Smooth muscle cell (in vitro differentiated cells): ENCODE data around the gene ID1. TPM values are rescaled to one million over a fixed set of nuclear protein-coding genes. Genes with fewer than 3 reads are reported as not detected.

Experiments
- DNase-seq: peaks from one replicate; lab custom pipeline; 2025; ENCODE audit not compliant: unreplicated experiment; lab: John Stamatoyannopoulos, UW
- H2AFZ ChIP-seq: fragments of 200-600 bp; sonication (generic); 2 replicates; pipeline ENCODE4 v1.6.0; 2016; ENCODE audit warnings: antibody characterized with exemption, low read depth, mild to moderate bottlenecking
- H3F3A ChIP-seq: fragments of 200-600 bp; sonication (generic); 2 replicates; pipeline ENCODE4 v1.6.0; 2017; ENCODE audit warnings: antibody characterized with exemption, low read depth
- H3K27ac ChIP-seq: fragments of 200-600 bp; sonication (generic); 2 replicates; pipeline ENCODE4 v1.5.1; 2016; ENCODE audit warnings: low read depth, mild to moderate bottlenecking
- H3K27me3 ChIP-seq: fragments of 200-600 bp; sonication (generic); 2 replicates; pipeline ENCODE4 v1.6.1; 2016; ENCODE audit warnings: low read depth, mild to moderate bottlenecking
- H3K36me3 ChIP-seq: fragments of 200-600 bp; sonication (generic); 2 replicates; pipeline ENCODE4 v1.5.1; 2016; ENCODE audit warnings: low read depth
- H3K4me1 ChIP-seq: fragments of 200-600 bp; sonication (generic); 2 replicates; pipeline ENCODE4 v1.5.1; 2016; ENCODE audit warnings: low read depth
- H3K4me2 ChIP-seq: fragments of 200-600 bp; sonication (generic); 2 replicates; pipeline ENCODE4 v1.6.0; 2016; ENCODE audit warnings: mild to moderate bottlenecking
- H3K4me3 ChIP-seq: fragments of 200-600 bp; sonication (generic); 2 replicates; pipeline ENCODE4 v1.5.1; 2016; ENCODE audit warnings: mild to moderate bottlenecking
- H3K79me2 ChIP-seq: fragments of 200-600 bp; sonication (generic); 2 replicates; pipeline ENCODE4 v1.6.0; 2016; ENCODE audit warnings: low read depth, mild to moderate bottlenecking
- H3K9ac ChIP-seq: fragments of 200-600 bp; sonication (generic); 2 replicates; pipeline ENCODE4 v1.6.0; 2016; ENCODE audit warnings: low read depth
- H3K9me3 ChIP-seq: fragments of 200-600 bp; sonication (generic); replicated peaks from 2 replicates; pipeline ENCODE4 v1.5.1; 2016; ENCODE audit warnings: low read depth
- H4K20me1 ChIP-seq: fragments of 200-600 bp; sonication (generic); 2 replicates; pipeline ENCODE4 v1.6.0; 2016; ENCODE audit warnings: low read depth
- WGBS: methylation state at CpG from one replicate; pipeline ENCODE4 v1.1.7; 2016; ENCODE audit warnings: low lambda C conversion rate; 5-methylcytosine and 5-hydroxymethylcytosine counted together
- polyA plus RNA-seq: library from polyadenylated mRNA; unstranded; fragments of >200 nt; fragmentation: Nextera tagmentation; extraction: Ambion mirVana; gene quantifications from 2 replicates; pipeline ENCODE4 v1.2.1, GENCODE V29; 2016
- total RNA-seq: library from RNA; depleted of rRNA; stranded (reverse); fragments of >200 nt; gene quantifications from 2 replicates; pipeline ENCODE4 v1.2.3, GENCODE V29; 2014
- TF ChIP-seq, protein P1 (sequence below): fragments of 200-600 bp; sonication (generic); IDR thresholded peaks from 2 replicates; pipeline ENCODE4 v1.5.1; 2017; ENCODE audit warnings: borderline replicate concordance, mild to moderate bottlenecking, antibody characterized with exemption; ENCODE audit not compliant: insufficient read depth, poor library complexity, severe bottlenecking

The ID1 gene
- total and polyA plus RNA-seq, 2 experiments from 2014 or later, result 87.6 to 396 TPM

- 63% methylated on average over 7 of the region's 7 CpGs for WGBS
- Histone ChIP-seq H4K20me1 (no peaks in the 10 kb centered on the region), H3K4me2 (no peak overlapping the region), H3K4me3 (no peak overlapping the region), H3F3A (peaks cover 31% of the 10 kb centered on the region), H3K9ac (no peak overlapping the region), H2AFZ (no peak overlapping the region), H3K4me1 (peaks cover 1% of the 10 kb centered on the region), H3K36me3 (no peaks in the 10 kb centered on the region), H3K9me3 (no peaks in the 10 kb centered on the region), H3K79me2 (no peaks in the 10 kb centered on the region), H3K27ac (peak overlapping the region; percentile 31), H3K27me3 (no peaks in the 10 kb centered on the region)
- TF ChIP-seq, protein P1, sequence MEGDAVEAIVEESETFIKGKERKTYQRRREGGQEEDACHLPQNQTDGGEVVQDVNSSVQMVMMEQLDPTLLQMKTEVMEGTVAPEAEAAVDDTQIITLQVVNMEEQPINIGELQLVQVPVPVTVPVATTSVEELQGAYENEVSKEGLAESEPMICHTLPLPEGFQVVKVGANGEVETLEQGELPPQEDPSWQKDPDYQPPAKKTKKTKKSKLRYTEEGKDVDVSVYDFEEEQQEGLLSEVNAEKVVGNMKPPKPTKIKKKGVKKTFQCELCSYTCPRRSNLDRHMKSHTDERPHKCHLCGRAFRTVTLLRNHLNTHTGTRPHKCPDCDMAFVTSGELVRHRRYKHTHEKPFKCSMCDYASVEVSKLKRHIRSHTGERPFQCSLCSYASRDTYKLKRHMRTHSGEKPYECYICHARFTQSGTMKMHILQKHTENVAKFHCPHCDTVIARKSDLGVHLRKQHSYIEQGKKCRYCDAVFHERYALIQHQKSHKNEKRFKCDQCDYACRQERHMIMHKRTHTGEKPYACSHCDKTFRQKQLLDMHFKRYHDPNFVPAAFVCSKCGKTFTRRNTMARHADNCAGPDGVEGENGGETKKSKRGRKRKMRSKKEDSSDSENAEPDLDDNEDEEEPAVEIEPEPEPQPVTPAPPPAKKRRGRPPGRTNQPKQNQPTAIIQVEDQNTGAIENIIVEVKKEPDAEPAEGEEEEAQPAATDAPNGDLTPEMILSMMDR, result no peak
- DNase-seq, result no peak
Observed at GRCh38 chr20:31590717-31591225, 14.3 kb upstream of the ID1 start.

DNA sequence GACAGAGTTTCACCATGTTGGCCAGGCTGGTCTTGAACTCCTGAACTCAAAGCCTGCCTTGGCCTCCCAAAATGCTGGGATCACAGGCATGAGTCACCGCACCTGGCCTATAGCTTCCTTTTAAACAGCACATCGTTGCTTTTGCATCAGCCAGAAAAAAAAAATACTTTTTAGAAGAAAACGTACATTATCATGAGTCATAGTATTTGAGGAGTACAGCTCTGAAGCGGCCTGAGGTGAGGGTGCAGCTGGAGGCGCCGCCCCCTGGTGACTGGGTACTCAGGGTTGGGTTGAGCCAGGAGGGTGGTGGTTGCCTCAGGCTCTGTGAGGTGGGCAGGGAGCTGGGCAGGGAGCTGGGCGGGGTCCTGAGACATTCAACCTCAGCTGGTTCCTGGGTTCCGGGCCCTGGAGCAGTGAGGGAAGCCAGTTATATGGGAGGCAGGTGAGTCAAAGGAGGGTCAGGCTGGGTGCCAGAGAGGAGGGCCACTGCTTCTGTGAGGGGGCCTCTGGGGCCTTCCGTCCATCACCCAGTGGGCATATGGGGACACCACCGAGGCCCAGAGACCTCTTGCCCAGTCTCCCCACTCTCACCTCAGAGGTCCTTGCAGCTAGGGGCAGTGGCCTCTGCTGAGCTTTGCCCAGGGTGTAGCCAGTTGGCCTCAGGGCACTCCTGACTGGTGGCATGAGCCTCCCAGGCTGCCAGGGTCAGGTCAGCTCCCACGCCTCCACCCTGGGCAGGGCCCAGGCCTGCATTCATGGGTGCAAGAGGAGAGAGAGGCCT lies 11.7 kb upstream of the ID1 start:
- WGBS, result 64% methylated on average over 11 of the region's 11 CpGs
- no peaks in the 10 kb centered on the region for H4K20me1 ChIP-seq
- TF ChIP-seq, protein P1, result no peak
- peaks cover 47% of the 10 kb centered on the region for H3F3A ChIP-seq
- H3K9me3 ChIP-seq, result no peaks in the 10 kb centered on the region
- no peaks in the 10 kb centered on the region for H3K27me3 ChIP-seq
- H3K4me3 ChIP-seq, result no peak overlapping the region
- no peak overlapping the region for H3K4me2 ChIP-seq
- H2AFZ ChIP-seq, result no peak overlapping the region
- peak overlapping the region; percentile 85 for H3K27ac ChIP-seq
- H3K36me3 ChIP-seq, result no peaks in the 10 kb centered on the region
- DNase-seq, result no peak
- H3K9ac ChIP-seq, result no peak overlapping the region
- H3K4me1 ChIP-seq, result no peaks in the 10 kb centered on the region
- H3K79me2 ChIP-seq, result no peaks in the 10 kb centered on the region

GRCh38 chr20:31594002-31594557 lies 11.0 kb upstream of the ID1 start:
- Histone ChIP-seq H3F3A (peaks cover 50% of the 10 kb centered on the region), H3K4me3 (no peak overlapping the region), H3K27me3 (no peaks in the 10 kb centered on the region), H3K9ac (no peak overlapping the region), H3K4me2 (no peak overlapping the region), H4K20me1 (no peaks in the 10 kb centered on the region), H2AFZ (no peak overlapping the region), H3K4me1 (no peaks in the 10 kb centered on the region), H3K9me3 (no peaks in the 10 kb centered on the region), H3K79me2 (no peaks in the 10 kb centered on the region), H3K36me3 (no peaks in the 10 kb centered on the region), H3K27ac (peak overlapping the region; percentile 85)
- WGBS, result 91% methylated on average over 13 of the region's 13 CpGs
- DNase-seq, result no peak
- TF ChIP-seq, protein P1, result no peak
